ENCODE measurements around the gene NRBF2. TPM values are rescaled to one million over a fixed set of nuclear protein-coding genes. Genes with fewer than 3 reads are reported as not detected.

NRBF2 gene
- total RNA-seq, 4 donors from 2014 or later: 8.6 to 17.2 (median 12.3) TPM

DNA sequence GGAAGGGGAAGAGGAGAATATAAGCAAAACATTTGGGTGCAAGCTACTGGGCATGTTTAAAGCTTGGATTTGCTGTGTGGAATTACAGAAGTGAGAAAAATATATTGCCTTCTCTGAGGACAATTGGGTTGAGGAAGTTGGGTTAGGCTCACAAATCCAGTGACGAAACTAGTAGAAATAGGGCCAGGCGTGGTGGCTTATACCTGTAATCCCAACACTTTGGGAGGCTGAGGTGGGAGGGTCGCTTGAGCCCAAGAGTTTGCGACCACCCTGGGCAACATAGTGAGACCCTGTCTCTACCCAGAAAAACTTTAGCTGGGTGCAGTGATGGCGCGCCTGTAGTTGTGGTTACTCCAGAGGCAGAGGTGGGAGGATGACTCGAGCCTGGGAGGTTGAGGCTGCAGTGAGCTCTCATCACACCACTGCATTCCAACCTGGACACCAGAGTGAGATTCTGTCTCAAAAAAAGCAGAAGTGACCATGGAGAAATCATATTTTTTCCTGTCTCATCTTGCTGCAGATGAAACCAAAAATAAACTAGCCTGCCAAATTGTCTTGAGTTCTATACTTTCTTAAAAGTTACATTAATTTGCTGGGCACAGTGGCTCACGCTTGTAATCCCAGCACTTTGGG, 22.4 kb downstream of the NRBF2 start:
- H3K9me3 ChIP-seq: no peaks in the 10 kb centered on the region
- no peaks in the 10 kb centered on the region for H3K27me3 ChIP-seq
- 90 to 94% methylated on average over 5 of the region's 8 CpGs for WGBS, 2 donors (ENCODE audit: low coverage in 1 of 2)
- H3K4me1 ChIP-seq: peaks cover 0 to 15% (median 0%) of the 10 kb centered on the region in 3 donors
- no peak for ATAC-seq
- H3K36me3 ChIP-seq: peaks cover 0 to 47% of the 10 kb centered on the region in 2 donors
- no peak for TF ChIP-seq EP300 (IDR thresholded peaks at IDR 0.05)
- no peak for TF ChIP-seq POLR2AphosphoS5 (IDR thresholded peaks at IDR 0.05)
- no peak for TF ChIP-seq POLR2A (IDR thresholded peaks at IDR 0.05)
- no peak for TF ChIP-seq CTCF (IDR thresholded peaks at IDR 0.05)
- no peak overlapping the region for H3K27ac ChIP-seq
- H3K4me3 ChIP-seq: no peak overlapping the region

GRCh38 chr10:63156236-63156635, 23.1 kb downstream of the NRBF2 start:
- peaks cover 0 to 15% (median 0%) of the 10 kb centered on the region in 3 donors for H3K4me1 ChIP-seq
- ATAC-seq: no peak
- no peak overlapping the region for H3K27ac ChIP-seq

GRCh38 chr10:63157845-63158624, 24.9 kb downstream of the NRBF2 start:
- peaks cover 0 to 22% (median 0%) of the 10 kb centered on the region in 3 donors for H3K4me1 ChIP-seq
- H3K4me3 ChIP-seq: no peak overlapping the region
- WGBS, 2 donors (ENCODE audit: low coverage in 1 of 2): 48 to 59% methylated on average over 2 of the region's 3 CpGs
- TF ChIP-seq CTCF (IDR thresholded peaks at IDR 0.05) (peak; percentile 74 to 80 (median 78)), POLR2A (IDR thresholded peaks at IDR 0.05) (no peak), POLR2AphosphoS5 (IDR thresholded peaks at IDR 0.05) (peak; percentile 25)
- H3K27me3 ChIP-seq: no peaks in the 10 kb centered on the region
- peak; percentile 35 for ATAC-seq
- H3K27ac ChIP-seq: no peak overlapping the region
- H3K36me3 ChIP-seq: peaks cover 0 to 28% of the 10 kb centered on the region in 2 donors
- H3K9me3 ChIP-seq: no peaks in the 10 kb centered on the region

More at GRCh38 chr10:63156236-63156635, 23.1 kb downstream of the NRBF2 start:
- H3K36me3 ChIP-seq: peaks cover 0 to 41% of the 10 kb centered on the region in 2 donors
- no peak overlapping the region for H3K4me3 ChIP-seq
- H3K27me3 ChIP-seq: no peaks in the 10 kb centered on the region
- H3K9me3 ChIP-seq: no peaks in the 10 kb centered on the region
- 73 to 86% methylated on average over 1 to 2 of the region's 2 CpGs for WGBS, 2 donors (ENCODE audit: low coverage in 1 of 2)
- TF ChIP-seq CTCF (IDR thresholded peaks at IDR 0.05) (no peak), POLR2A (IDR thresholded peaks at IDR 0.05) (no peak), EP300 (IDR thresholded peaks at IDR 0.05) (no peak), POLR2AphosphoS5 (IDR thresholded peaks at IDR 0.05) (no peak)

DNA sequence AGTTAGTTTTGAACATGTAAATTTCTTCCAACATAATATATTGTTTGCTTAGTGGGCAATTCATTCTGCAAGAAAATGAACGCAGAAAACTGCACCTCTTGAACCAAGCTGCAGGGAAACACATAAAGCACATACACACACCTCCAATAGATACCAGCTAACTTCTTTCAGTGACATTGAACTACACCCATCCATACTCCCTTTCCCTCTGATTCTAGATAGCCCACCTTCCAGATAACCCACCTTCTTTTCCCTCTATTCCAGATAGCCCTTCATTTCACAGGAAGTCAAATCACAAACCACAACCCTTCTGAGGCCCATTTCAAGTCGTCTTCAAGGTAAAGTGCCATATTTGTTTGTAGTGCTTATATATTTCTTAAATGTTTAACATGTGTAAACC, 28.5 kb downstream of the NRBF2 start:
- no peak overlapping the region for H3K4me3 ChIP-seq
- H3K36me3 ChIP-seq: no peaks in the 10 kb centered on the region
- 68 to 72% methylated on average over 2 of the region's 2 CpGs for WGBS, 2 donors (ENCODE audit: low coverage in 1 of 2)
- H3K27ac ChIP-seq: no peak overlapping the region
- no peaks in the 10 kb centered on the region for H3K27me3 ChIP-seq
- no peak for ATAC-seq
- no peak for TF ChIP-seq CTCF (IDR thresholded peaks at IDR 0.05)
- TF ChIP-seq EP300 (IDR thresholded peaks at IDR 0.05): no peak
- no peak for TF ChIP-seq POLR2A (IDR thresholded peaks at IDR 0.05)
- H3K4me1 ChIP-seq: peaks cover 0 to 27% (median 3%) of the 10 kb centered on the region in 3 donors
- H3K9me3 ChIP-seq: no peaks in the 10 kb centered on the region
